MM.1S (cell line): ENCODE measurements around the gene EPHA3.

Experiments used
- CTCF ChIP-seq: fragments of 300-600 bp; sonication (generic); IDR thresholded peaks from 2 replicates; pipeline ENCODE4 v1.5.1; 2016; ENCODE audit warnings: antibody characterized with exemption, low read length, mixed read lengths
- EZH2phosphoT487 ChIP-seq: fragments of 300-600 bp; sonication (generic); IDR thresholded peaks from 2 replicates; pipeline ENCODE4 v1.6.1; 2018; ENCODE audit warnings: antibody characterized with exemption, low read length

- TF ChIP-seq CTCF, result no peak
- TF ChIP-seq EZH2phosphoT487, result no peak
Measured at GRCh38 chr3:89488800-89489580, 381.6 kb downstream of the EPHA3 start.
